H1 (cell line): ENCODE data around the gene PTPRF. TPM values are rescaled to one million over a fixed set of nuclear protein-coding genes. Genes with fewer than 3 reads are reported as not detected.

Experiments
- CTCF ChIA-PET: fragments of 300-600 bp; sonication (Branson Sonifier 250); formaldehyde crosslinking; loops from one replicate; lab custom pipeline; 2021; ENCODE audit not compliant: partially characterized antibody; lab: Charles Lee
- POLR2A ChIA-PET: fragments of 300-600 bp; sonication (Branson Sonifier 250); formaldehyde crosslinking; loops from one replicate; lab custom pipeline; 2021; ENCODE audit warnings: inconsistent platforms; ENCODE audit not compliant: partially characterized antibody; lab: Charles Lee
- DNase-seq, 2 experiments: peaks; one replicate each; pipeline versions ENCODE4 v3.0.0 to v3.0.0-alpha.2; 2010 to 2022; ENCODE audit warnings: low spot score in 2 of 2, low read depth in 1 of 2, mixed read lengths in 1 of 2
- FAIRE-seq: peaks from 2 replicates; lab custom pipeline; 2011; peaks lifted over from hg19 to GRCh38; lab: Jason Lieb, UNC
- H2AFZ ChIP-seq: 2 replicates; pipeline ENCODE4 v1.8.1; 2012; ENCODE audit warnings: low read length, inconsistent platforms
- H2AK5ac ChIP-seq: 2 replicates; pipeline ENCODE4 v1.6.1; 2013; ENCODE audit warnings: low read depth, low read length
- H2BK120ac ChIP-seq: replicated peaks from 2 replicates; pipeline ENCODE3; 2013; ENCODE audit warnings: low read depth, low read length, inconsistent platforms
- H2BK12ac ChIP-seq: 2 replicates; pipeline ENCODE4 v1.6.1; 2013; ENCODE audit warnings: low read depth, low read length
- H2BK15ac ChIP-seq: 2 replicates; pipeline ENCODE4 v1.6.1; 2013; ENCODE audit warnings: low read length
- H2BK20ac ChIP-seq: 2 replicates; pipeline ENCODE4 v1.6.1; 2013; ENCODE audit warnings: low read length
- H2BK5ac ChIP-seq: 2 replicates; pipeline ENCODE4 v1.6.1; 2013; ENCODE audit warnings: low read depth, low read length
- H3K14ac ChIP-seq: 2 replicates; pipeline ENCODE4 v1.6.1; 2013; ENCODE audit warnings: inconsistent platforms; ENCODE audit not compliant: insufficient read length
- H3K18ac ChIP-seq: 2 replicates; pipeline ENCODE4 v1.6.1; 2013; ENCODE audit warnings: low read length; ENCODE audit errors: extremely low read depth
- H3K23ac ChIP-seq: 2 replicates; pipeline ENCODE4 v1.6.1; 2013; ENCODE audit warnings: inconsistent platforms; ENCODE audit not compliant: insufficient read length
- H3K23me2 ChIP-seq: 2 replicates; pipeline ENCODE4 v1.6.1; 2013; ENCODE audit warnings: low read depth, low read length
- H3K27ac ChIP-seq: 2 replicates; pipeline ENCODE4 v1.6.1; 2011; ENCODE audit warnings: low read depth, low read length, inconsistent platforms
- H3K27me3 ChIP-seq, 4 experiments: replicated peaks in 1 of 4; 1 replicate in 1 of 4; 2 replicates in 3 of 4; pipeline versions ENCODE4 v1.6.1 to v1.8.1; 2011 to 2013; ENCODE audit warnings: low read length in 3 of 4, mild to moderate bottlenecking in 3 of 4, inconsistent platforms in 2 of 4, mixed read lengths in 2 of 4, moderate library complexity in 1 of 4; ENCODE audit not compliant: control insufficient read depth in 3 of 4, insufficient read depth in 3 of 4; ENCODE audit errors: extremely low read depth in 1 of 4
- H3K36me3 ChIP-seq, 4 experiments: 2 replicates each; pipeline versions ENCODE4 v1.6.1 to v1.8.1; 2011 to 2013; ENCODE audit warnings: mild to moderate bottlenecking in 4 of 4, low read length in 3 of 4, moderate library complexity in 2 of 4, control low read depth in 1 of 4, inconsistent platforms in 1 of 4; ENCODE audit not compliant: insufficient read depth in 4 of 4, control insufficient read depth in 2 of 4
- H3K4ac ChIP-seq: replicated peaks from 2 replicates; pipeline ENCODE3; 2013; ENCODE audit warnings: low read length, low read depth, mixed read lengths, inconsistent platforms; ENCODE audit not compliant: insufficient read length
- H3K4me1 ChIP-seq, 4 experiments: replicated peaks in 1 of 4; 1 replicate in 1 of 4; 2 replicates in 3 of 4; pipeline versions ENCODE4 v1.6.1 to v1.8.1; 2011 to 2013; ENCODE audit warnings: low read length in 3 of 4, inconsistent platforms in 2 of 4, mixed read lengths in 1 of 4; ENCODE audit not compliant: insufficient read depth in 4 of 4, control insufficient read depth in 3 of 4
- H3K4me2 ChIP-seq, 2 experiments: 2 replicates each; pipeline versions ENCODE4 v1.6.1 to v1.8.1; 2011 to 2013; ENCODE audit warnings: low read depth in 2 of 2, low read length in 2 of 2, control low read depth in 1 of 2, inconsistent platforms in 1 of 2, mild to moderate bottlenecking in 1 of 2; ENCODE audit not compliant: insufficient read depth in 1 of 2
- H3K4me3 ChIP-seq, 4 experiments: fragments of 200-600, 300-600 bp in 1 of 4; sonication (generic), shearing (Covaris generic), sonication (Bioruptor Twin) in 1 of 4; 2 replicates each; pipeline versions ENCODE4 v1.5.1 to v1.8.1; 2011 to 2016; ENCODE audit warnings: low read length in 4 of 4, low read depth in 3 of 4, control low read depth in 2 of 4, inconsistent platforms in 2 of 4, mild to moderate bottlenecking in 2 of 4, mixed read lengths in 1 of 4, moderate library complexity in 1 of 4; ENCODE audit not compliant: insufficient read depth in 2 of 4; ENCODE audit errors: extremely low read depth in 1 of 4
- H3K56ac ChIP-seq: replicated peaks from 2 replicates; pipeline ENCODE3; 2013; ENCODE audit warnings: low read depth, mild to moderate bottlenecking, mixed read lengths, low read length, inconsistent platforms; ENCODE audit not compliant: insufficient read length
- H3K79me1 ChIP-seq: 2 replicates; pipeline ENCODE4 v1.6.1; 2013; ENCODE audit warnings: low read depth, low read length, control low read depth
- H3K79me2 ChIP-seq, 2 experiments: 2 replicates each; pipeline versions ENCODE4 v1.6.1 to v1.8.1; 2012 to 2013; ENCODE audit warnings: low read length in 2 of 2, mild to moderate bottlenecking in 2 of 2, inconsistent platforms in 1 of 2; ENCODE audit not compliant: insufficient read depth in 2 of 2, control insufficient read depth in 1 of 2
- H3K9ac ChIP-seq, 4 experiments: replicated peaks in 1 of 4; 1 replicate in 1 of 4; 2 replicates in 3 of 4; pipeline versions ENCODE4 v1.6.1 to v1.8.1; 2011 to 2013; ENCODE audit warnings: low read depth in 3 of 4, low read length in 3 of 4, control low read depth in 2 of 4, mild to moderate bottlenecking in 2 of 4, moderate library complexity in 2 of 4, inconsistent platforms in 1 of 4; ENCODE audit errors: extremely low read depth in 1 of 4
- H3K9me3 ChIP-seq, 2 experiments: 2 replicates each; pipeline versions ENCODE4 v1.6.1 to v1.8.1; 2012 to 2013; ENCODE audit warnings: mild to moderate bottlenecking in 2 of 2, moderate library complexity in 2 of 2, control low read depth in 1 of 2, inconsistent platforms in 1 of 2, low read depth in 1 of 2, low read length in 1 of 2, mixed read lengths in 1 of 2; ENCODE audit not compliant: insufficient read depth in 2 of 2
- H4K20me1 ChIP-seq, 2 experiments: replicated peaks in 1 of 2; 2 replicates each; pipeline versions ENCODE3 to v1.8.1; 2011 to 2013; ENCODE audit warnings: inconsistent platforms in 2 of 2, low read length in 2 of 2, mild to moderate bottlenecking in 1 of 2; ENCODE audit not compliant: insufficient read depth in 2 of 2, control insufficient read depth in 1 of 2
- H4K5ac ChIP-seq: 2 replicates; pipeline ENCODE4 v1.6.1; 2013; ENCODE audit warnings: low read length, low read depth, mixed read lengths, inconsistent platforms; ENCODE audit not compliant: insufficient read length
- H4K8ac ChIP-seq: 2 replicates; pipeline ENCODE4 v1.8.0; 2013; ENCODE audit warnings: mild to moderate bottlenecking, moderate library complexity, low read length, inconsistent platforms; ENCODE audit not compliant: insufficient read depth; ENCODE audit errors: extremely low read depth
- H4K91ac ChIP-seq: replicated peaks from 2 replicates; pipeline ENCODE3; 2013; ENCODE audit warnings: low read length, mixed read lengths, inconsistent platforms; ENCODE audit not compliant: insufficient read length
- CHD2 ChIP-seq: IDR thresholded peaks from 2 replicates; pipeline ENCODE4 v1.6.1; 2012; ENCODE audit warnings: low read length, improper control_type of control experiment
- EP300 ChIP-seq, 2 experiments: IDR thresholded peaks; 1 replicate in 1 of 2; 2 replicates in 1 of 2; pipeline ENCODE4 v1.6.1; 2011 to 2012; ENCODE audit warnings: low read depth in 2 of 2, low read length in 2 of 2, mild to moderate bottlenecking in 2 of 2, borderline replicate concordance in 1 of 2, inconsistent platforms in 1 of 2, moderate library complexity in 1 of 2
- GABPA ChIP-seq: IDR thresholded peaks from 2 replicates; pipeline ENCODE4 v1.6.1; 2011; ENCODE audit warnings: mild to moderate bottlenecking, low read length, moderate library complexity, borderline replicate concordance; ENCODE audit not compliant: insufficient read depth
- HDAC6 ChIP-seq: IDR thresholded peaks from one replicate; pipeline ENCODE4 v1.7.1; 2012; ENCODE audit warnings: low read depth, mild to moderate bottlenecking, inconsistent platforms, low read length, moderate library complexity
- JUND ChIP-seq: IDR thresholded peaks from 2 replicates; pipeline ENCODE4 v1.6.1; 2011; ENCODE audit warnings: mild to moderate bottlenecking, improper control_type of control experiment, low read length
- KDM1A ChIP-seq: fragments of 200-600, 300-600 bp; sonication (generic); IDR thresholded peaks from 2 replicates; pipeline ENCODE4 v1.7.1; 2016; ENCODE audit warnings: mild to moderate bottlenecking, low read length, borderline replicate concordance
- PHF8 ChIP-seq: fragments of 200-600 bp; sonication (generic); conservative IDR thresholded peaks from 2 replicates; pipeline ENCODE4 v1.7.1; 2012; ENCODE audit warnings: low read depth, mild to moderate bottlenecking, inconsistent platforms, low read length, moderate library complexity
- POLR2A ChIP-seq, 2 experiments: IDR thresholded peaks; 1 replicate in 1 of 2; 2 replicates in 1 of 2; pipeline ENCODE4 v1.6.1; 2011; ENCODE audit warnings: low read depth in 2 of 2, low read length in 2 of 2, mild to moderate bottlenecking in 2 of 2; ENCODE audit errors: control extremely low read depth in 1 of 2
- SP2 ChIP-seq: IDR thresholded peaks from 2 replicates; pipeline ENCODE4 v1.6.1; 2012; ENCODE audit warnings: mild to moderate bottlenecking, low read length, inconsistent platforms
- WGBS, 2 experiments: shearing (Covaris generic) in 1 of 2; methylation state at CpG; one replicate each; pipeline versions ENCODE4 v1.1.6 to v1.1.7; 2013 to 2015; ENCODE audit warnings: low lambda C conversion rate in 2 of 2, mixed read lengths in 2 of 2, inconsistent platforms in 1 of 2, low coverage in 1 of 2, missing lambda C conversion rate in 1 of 2; ENCODE audit not compliant: insufficient replicate concordance in 2 of 2, insufficient coverage in 1 of 2, insufficient read length in 1 of 2; ENCODE audit errors: extremely low coverage in 1 of 2, missing lambda C conversion rate in 1 of 2; 5-methylcytosine and 5-hydroxymethylcytosine counted together
- polyA plus RNA-seq, 7 experiments: library from polyadenylated mRNA; depleted of rRNA in 3 of 7; stranded (reverse) in 5 of 7; unstranded in 2 of 7; fragments of >200 nt in 5 of 7; fragments of 200-250 nt in 2 of 7; gene quantifications; 1 replicate in 5 of 7; 2 replicates in 1 of 7; 4 replicates in 1 of 7; pipeline versions ENCODE4 v1.2.1 to v1.2.3, GENCODE V29; 2011 to 2013; ENCODE audit warnings: missing spikeins in 2 of 7, mixed read lengths in 2 of 7
- total RNA-seq: library from RNA; stranded (reverse); fragmentation: NEBNext Ultra II Directional; extraction: Animal tissue kit (Norgen Biotek cat#: 25700); gene quantifications from 2 replicates; pipeline ENCODE4 v1.2.1, GENCODE V29; 2021
- TF ChIP-seq, protein P1 (sequence below): IDR thresholded peaks from 2 replicates; pipeline ENCODE4 v1.6.1; 2012; ENCODE audit warnings: inconsistent platforms

The PTPRF gene
- total and polyA plus RNA-seq, 2 of the 8 experiments (the other 6 are each of a cell fraction or from before 2014, with no cell fraction given), result 136 to 231 TPM

DNA sequence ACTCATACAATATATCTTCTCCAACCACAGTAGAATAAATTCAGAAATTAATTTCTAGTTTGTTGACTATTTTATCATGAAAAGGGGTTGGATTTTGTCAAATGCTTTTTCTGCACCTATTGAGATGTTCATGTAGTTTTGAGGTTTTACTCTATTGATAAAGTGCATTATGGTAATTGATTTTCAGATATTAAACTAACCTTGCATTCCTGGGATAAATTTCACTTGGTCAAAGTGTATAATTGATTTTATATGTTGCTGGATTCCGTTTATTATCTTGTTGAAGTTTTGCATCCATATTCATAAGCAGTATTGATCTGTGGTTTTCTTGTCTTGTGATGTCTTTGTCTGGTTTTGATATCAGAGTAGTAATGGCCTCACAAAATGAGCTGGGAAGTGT lies 42.5 kb upstream of the PTPRF start:
- Histone ChIP-seq H3K56ac (no peak overlapping the region), H2BK12ac (no peak overlapping the region), H4K5ac (no peak overlapping the region), H4K91ac (no peak overlapping the region), H2AK5ac (no peak overlapping the region), H3K18ac (no peak overlapping the region), H4K8ac (no peak overlapping the region), H3K27me3 (no peaks in the 10 kb centered on the region), H2AFZ (no peak overlapping the region), H3K79me2 (no peaks in the 10 kb centered on the region), H2BK15ac (no peak overlapping the region), H3K4ac (no peak overlapping the region), H2BK5ac (no peak overlapping the region), H3K9me3 (peaks cover 4 to 5% of the 10 kb centered on the region in 2 experiments; a peak in 1 of 4 replicates), H3K36me3 (no peaks in the 10 kb centered on the region), H3K23me2 (no peaks in the 10 kb centered on the region; the same call in 1 of the 2 replicates), H2BK20ac (no peak overlapping the region), H4K20me1 (no peaks in the 10 kb centered on the region), H2BK120ac (no peak overlapping the region), H3K4me1 (no peaks in the 10 kb centered on the region), H3K9ac (no peak overlapping the region), H3K4me2 (no peak overlapping the region), H3K27ac (no peak overlapping the region), H3K23ac (no peak overlapping the region), H3K4me3 (no peak overlapping the region), H3K14ac (no peak overlapping the region), H3K79me1 (no peaks in the 10 kb centered on the region)
- POLR2A ChIA-PET, result no interaction called here
- CTCF ChIA-PET, result no interaction called here
- WGBS, 2 experiments, result 77% methylated on average over 1 of the region's 1 CpG; no CpG with 5 or more reads in 1 of the 2 experiments
- DNase-seq, result no peak
- FAIRE-seq, result no peak
- TF ChIP-seq POLR2A (IDR thresholded peaks at IDR 0.05; ENCODE audit: control extremely low read depth in 1 of 2, low read depth in 2 of 2, low read length in 2 of 2) (no peak), GABPA (no peak), CHD2 (no peak), HDAC6 (no peak), JUND (no peak), EP300 (IDR thresholded peaks at IDR 0.05; ENCODE audit: borderline replicate concordance in 1 of 2, low read depth in 2 of 2, low read length in 2 of 2) (no peak), SP2 (no peak), PHF8 (no peak), KDM1A (no peak)
- TF ChIP-seq, protein P1, sequence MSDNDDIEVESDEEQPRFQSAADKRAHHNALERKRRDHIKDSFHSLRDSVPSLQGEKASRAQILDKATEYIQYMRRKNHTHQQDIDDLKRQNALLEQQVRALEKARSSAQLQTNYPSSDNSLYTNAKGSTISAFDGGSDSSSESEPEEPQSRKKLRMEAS, result no peak
